Left forelimb (tissue), 1 donor: Measurements from ENCODE around the gene MYO1E.
"Not testable (repeated sequence)": the region's sequence is repeated elsewhere in the genome, so short reads cannot be mapped to it uniquely, and the experiment has no call there.

Experiments used
- DNase-seq: peaks from one replicate; pipeline ENCODE4 v3.0.0-alpha.2; 2018; ENCODE audit warnings: low spot score

The MYO1E gene

GRCh38 chr15:59291213-59291549 lies 81.5 kb downstream of the MYO1E start:
- no peak for DNase-seq

GRCh38 chr15:59290295-59291212 lies 82.1 kb downstream of the MYO1E start:
- DNase-seq, result no peak

- DNase-seq, result no peak
These were observed 83.1 kb downstream of the MYO1E start for GRCh38 chr15:59289574-59289973.

GRCh38 chr15:59283717-59284391 lies 88.8 kb downstream of the MYO1E start:
- no peak for DNase-seq

DNA sequence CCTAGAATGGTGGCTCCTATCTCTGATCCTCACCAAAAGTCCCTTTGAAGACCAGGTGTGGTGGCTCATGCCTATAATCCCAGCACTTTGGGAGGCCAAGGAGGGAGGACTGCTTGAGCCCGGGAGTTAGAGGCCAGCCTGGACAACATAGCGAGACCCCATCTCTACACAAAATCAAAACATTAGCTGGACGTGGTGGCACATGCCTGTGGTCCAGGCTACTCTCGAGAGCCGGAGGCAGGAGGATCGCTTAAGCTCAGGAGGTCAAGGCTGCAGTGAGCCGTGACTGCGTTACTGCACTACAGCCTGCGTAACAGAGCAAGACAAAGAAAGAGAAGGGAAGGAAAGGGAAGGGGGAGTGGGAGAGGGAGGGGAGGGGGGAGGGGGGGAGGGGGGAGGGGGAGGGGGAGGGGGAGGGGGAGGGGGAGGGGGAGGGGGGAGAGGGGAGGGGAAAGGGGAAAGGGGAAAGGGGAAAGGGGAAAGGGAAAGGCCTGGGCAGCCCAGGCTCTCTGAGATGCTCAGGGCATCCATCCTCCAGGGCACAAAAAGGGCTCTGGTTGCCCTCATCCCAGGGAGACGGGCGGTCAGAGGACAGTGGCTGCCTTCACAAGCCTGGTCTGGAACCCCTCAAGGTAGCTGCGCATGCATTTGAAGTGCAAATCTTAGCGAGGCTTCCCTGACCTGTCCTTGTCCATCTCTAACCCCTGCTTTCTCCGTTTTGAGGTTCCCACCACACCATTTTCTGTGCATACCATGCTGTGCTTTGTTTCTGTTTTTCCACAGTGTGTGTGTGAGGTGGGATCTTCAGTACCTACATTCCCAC lies 89.9 kb downstream of the MYO1E start:
- no peak for DNase-seq

DNA sequence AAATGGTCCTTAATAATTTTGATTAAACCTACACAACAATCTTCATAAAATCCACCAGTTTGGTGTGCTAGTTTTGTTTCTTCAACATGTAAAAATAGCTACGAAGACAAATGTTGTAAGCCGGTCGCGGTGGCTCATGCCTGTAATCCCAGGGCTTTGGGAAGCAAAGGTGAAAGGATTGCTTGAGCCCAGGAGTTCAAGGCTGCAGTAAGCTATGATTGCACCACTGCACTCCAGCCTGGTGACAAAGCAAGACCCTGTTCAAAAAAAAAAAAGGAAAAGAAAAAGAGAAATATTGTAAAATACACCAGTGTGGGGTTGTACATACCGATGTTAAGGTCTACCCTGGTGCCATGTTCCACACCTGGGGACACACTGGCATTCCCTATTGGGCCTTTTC lies 91.0 kb downstream of the MYO1E start:
- no peak for DNase-seq

DNA sequence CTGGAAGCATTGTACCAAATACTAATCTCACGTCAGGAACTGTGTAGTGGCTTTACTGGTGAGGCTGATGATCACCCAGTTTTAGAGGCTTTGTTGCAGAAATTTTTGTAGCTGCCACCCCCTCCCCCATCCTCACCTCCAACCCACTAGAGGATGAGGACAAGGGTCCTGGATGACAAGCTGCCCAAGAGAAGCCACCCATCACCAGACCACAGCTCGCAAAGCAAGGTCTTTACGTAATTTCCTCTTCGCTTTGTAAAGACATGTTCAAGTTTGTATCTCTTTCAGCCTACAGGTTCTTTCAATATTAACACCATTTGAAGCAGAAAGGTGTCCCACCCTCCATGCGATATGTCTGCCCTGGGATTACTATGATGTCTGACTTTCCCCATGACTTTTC lies 91.8 kb downstream of the MYO1E start:
- no peak for DNase-seq

- not testable (repeated sequence) for DNase-seq
These were observed 92.4 kb downstream of the MYO1E start for GRCh38 chr15:59280292-59280691.

- DNase-seq, result no peak
These were observed 93.6 kb downstream of the MYO1E start for GRCh38 chr15:59279023-59279422.

- DNase-seq, result no peak
These were observed 94.6 kb downstream of the MYO1E start for GRCh38 chr15:59278120-59278519.

DNA sequence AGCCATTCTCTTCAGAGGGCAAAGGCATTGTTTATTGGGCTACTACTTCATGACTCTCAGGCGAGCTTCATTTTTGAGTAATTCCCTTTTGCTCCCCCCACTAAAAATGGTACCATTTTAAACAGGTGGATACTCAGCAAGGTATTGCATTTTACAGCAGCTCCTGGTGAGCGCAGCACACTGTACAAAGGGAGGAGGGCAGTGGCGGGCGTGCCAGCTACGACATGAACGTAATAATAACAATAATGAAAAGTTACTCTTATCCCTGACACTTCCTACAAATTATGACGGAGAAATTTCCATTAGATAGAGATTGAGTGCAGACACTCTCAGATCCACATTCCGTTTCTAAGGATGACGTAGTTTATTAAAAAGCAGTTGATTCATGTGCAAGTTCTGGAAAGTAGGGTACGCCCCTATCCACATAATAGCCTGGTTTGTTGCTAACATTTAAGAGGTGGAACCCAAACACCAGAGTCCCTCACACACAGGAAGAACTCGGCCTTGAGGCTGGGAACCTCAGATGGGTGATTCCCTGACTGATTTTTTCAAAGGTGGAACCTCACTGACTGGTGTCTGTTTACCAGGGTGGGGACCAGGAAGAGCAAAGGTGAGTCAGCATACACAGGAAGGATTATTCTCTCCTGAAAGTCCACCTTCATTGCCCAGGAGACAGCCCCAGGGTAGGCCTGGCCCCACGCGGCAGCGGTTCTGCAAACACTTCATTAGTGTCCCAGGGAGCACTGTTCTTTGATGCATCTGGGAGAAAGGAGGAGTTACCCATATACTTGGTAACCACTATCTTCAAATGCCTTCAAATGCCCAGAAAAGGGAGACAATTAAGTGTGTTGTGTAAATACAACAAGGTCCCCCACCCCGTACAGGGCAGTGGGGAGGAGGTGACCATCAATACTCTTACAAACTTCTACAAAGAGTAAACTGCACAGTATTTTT lies 96.2 kb downstream of the MYO1E start:
- DNase-seq, result no peak

DNA sequence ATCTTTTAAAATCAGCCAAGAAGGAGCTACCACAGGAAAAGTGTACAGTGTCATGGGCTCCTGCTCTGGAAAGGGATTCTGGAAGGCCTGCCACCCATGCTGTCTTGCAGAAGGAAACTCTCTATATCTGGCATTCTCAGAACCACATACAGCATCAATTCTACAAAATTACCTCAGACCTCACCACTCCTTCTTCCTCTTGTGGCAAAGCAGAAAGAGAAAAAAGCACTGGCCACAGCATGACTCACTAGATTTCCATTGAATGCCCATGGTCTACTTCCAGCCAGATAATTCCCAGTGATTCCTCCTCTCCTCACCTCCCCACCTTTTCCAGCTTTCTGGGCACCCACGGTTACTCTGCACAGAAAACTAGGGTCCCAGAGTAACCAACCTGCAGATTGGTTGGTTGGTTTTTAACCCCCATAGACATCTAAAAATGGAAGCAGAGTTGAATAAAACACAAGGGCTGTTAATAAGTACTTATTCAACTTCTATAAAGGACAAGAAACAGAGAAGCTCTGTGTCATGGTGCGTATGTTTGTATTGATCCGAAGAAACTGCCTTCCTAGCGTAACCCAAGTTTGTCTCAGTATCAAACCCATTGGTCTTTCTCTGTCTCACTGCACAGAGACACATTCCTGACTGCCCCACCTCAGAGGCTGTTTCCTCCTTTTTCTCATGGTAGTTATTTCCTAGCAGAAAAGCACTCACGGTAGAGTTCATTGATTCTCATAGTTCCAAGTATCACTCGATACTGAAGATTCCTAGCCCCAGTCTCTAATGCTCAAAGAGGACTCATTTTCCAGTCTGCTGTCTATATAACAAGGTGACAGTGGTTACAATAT lies 98.3 kb downstream of the MYO1E start:
- no peak for DNase-seq

- DNase-seq, result no peak
These were observed 99.4 kb downstream of the MYO1E start for GRCh38 chr15:59273234-59273633.

- DNase-seq, result no peak
These were observed 101.0 kb downstream of the MYO1E start for GRCh38 chr15:59271595-59272201.

GRCh38 chr15:59268852-59269407 lies 103.7 kb downstream of the MYO1E start:
- DNase-seq, result no peak

GRCh38 chr15:59268168-59268851 lies 104.4 kb downstream of the MYO1E start:
- DNase-seq, result no peak

DNA sequence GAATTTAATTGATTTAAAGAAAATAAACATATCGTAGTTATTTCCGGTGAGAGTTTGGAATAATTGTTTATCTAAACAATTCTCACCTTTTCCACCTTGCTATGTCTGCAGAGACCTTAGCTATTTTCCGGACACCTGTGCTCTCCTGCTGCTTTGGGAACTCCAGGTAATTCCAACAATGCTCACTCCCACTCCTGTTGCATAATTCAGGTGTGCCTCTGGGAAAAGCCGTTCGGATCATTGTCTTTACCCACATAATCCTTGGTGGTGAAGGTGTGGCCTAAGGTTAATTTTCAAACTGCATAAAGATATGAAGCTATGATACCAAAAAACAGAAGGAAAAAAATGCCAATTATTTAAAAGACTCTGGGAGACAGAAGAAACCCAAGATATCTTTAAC lies 106.6 kb downstream of the MYO1E start:
- DNase-seq, result no peak

GRCh38 chr15:59262316-59262715 lies 110.4 kb downstream of the MYO1E start:
- no peak for DNase-seq

DNA sequence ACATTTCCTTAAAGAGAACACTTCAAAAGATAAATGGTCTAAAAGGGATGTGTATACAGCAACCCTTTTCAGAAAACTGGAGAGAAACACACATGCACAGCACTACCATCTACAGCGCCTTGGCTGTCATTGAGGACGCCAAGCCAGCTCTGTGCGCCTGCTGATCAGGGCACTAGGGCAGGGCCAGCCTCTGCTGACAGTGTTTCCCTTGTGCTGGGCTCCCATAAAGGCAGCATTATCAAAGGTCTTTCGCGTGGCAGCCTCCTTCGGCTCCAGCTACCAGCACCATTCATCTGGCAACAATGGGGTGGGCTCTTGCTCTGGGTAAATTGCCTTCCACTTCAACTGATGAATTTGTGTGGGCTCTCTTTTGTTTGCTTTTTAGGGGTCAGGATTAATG lies 112.6 kb downstream of the MYO1E start:
- no peak for DNase-seq
